ENCODE results near the gene ERVW-1.

- TF ChIP-seq CTCF (optimal IDR thresholded peaks at IDR 0.05 in 1 of 3, IDR thresholded peaks at IDR 0.05 in 1 of 3, conservative IDR thresholded peaks at IDR 0.05 in 1 of 3; ENCODE audit: extremely low read depth in 1 of 3, insufficient read depth in 2 of 3, low read length in 3 of 3) = no peak
- no peak for TF ChIP-seq EZH2 (IDR thresholded peaks at IDR 0.05; ENCODE audit: low read length)
Observed at GRCh38 chr7:92513167-92513902, 35.6 kb upstream of the ERVW-1 start.

All from keratinocyte (primary cell).